ENCODE data around the gene SART3.

SART3 gene

GRCh38 chr12:108599541-108599940, 38.6 kb upstream of the SART3 start:
- no peaks in the 10 kb centered on the region for H3K36me3 ChIP-seq (ENCODE audit: control insufficient read depth, insufficient read depth, low read length)
- no peaks in the 10 kb centered on the region for H3K27me3 ChIP-seq (replicated peaks; ENCODE audit: control insufficient read depth, insufficient read depth, low read length)
- no peak for TF ChIP-seq CTCF (IDR thresholded peaks at IDR 0.05; ENCODE audit: insufficient read depth, low read length, poor library complexity, severe bottlenecking)
- no peak overlapping the region for H3K4me3 ChIP-seq (replicated peaks; ENCODE audit: low read depth, low read length)
- DNase-seq (ENCODE audit: extremely low read depth, insufficient read length) = no peak

- TF ChIP-seq CTCF (IDR thresholded peaks at IDR 0.05; ENCODE audit: insufficient read depth, low read length, poor library complexity, severe bottlenecking) = no peak
- DNase-seq (ENCODE audit: extremely low read depth, insufficient read length) = no peak
- Histone ChIP-seq H3K4me3 (replicated peaks; ENCODE audit: low read depth, low read length) (no peak overlapping the region), H3K36me3 (ENCODE audit: control insufficient read depth, insufficient read depth, low read length) (no peaks in the 10 kb centered on the region), H3K27me3 (replicated peaks; ENCODE audit: control insufficient read depth, insufficient read depth, low read length) (no peaks in the 10 kb centered on the region)
Observed at GRCh38 chr12:108598553-108599250, 37.7 kb upstream of the SART3 start.

- Histone ChIP-seq H3K27me3 (replicated peaks; ENCODE audit: control insufficient read depth, insufficient read depth, low read length) (no peaks in the 10 kb centered on the region), H3K4me3 (replicated peaks; ENCODE audit: low read depth, low read length) (no peak within 1 kb of the TSS), H3K36me3 (ENCODE audit: control insufficient read depth, insufficient read depth, low read length) (no peaks in the 10 kb centered on the region)
- no peak for TF ChIP-seq CTCF (IDR thresholded peaks at IDR 0.05; ENCODE audit: insufficient read depth, low read length, poor library complexity, severe bottlenecking)
- DNase-seq (ENCODE audit: extremely low read depth, insufficient read length) = no peak
Observed at GRCh38 chr12:108597559-108598471, 36.8 kb upstream of the SART3 start, which contains the start of gene TMEM119. Gene TMEM119, minus strand, starts transcription at chr12:108598084. Its CDS starts 5,701 bp downstream, at chr12:108592383.

GRCh38 chr12:108596854-108597558, 36.0 kb upstream of the SART3 start:
- H3K27me3 ChIP-seq (replicated peaks; ENCODE audit: control insufficient read depth, insufficient read depth, low read length) = no peaks in the 10 kb centered on the region
- no peak for DNase-seq (ENCODE audit: extremely low read depth, insufficient read length)
- TF ChIP-seq CTCF (IDR thresholded peaks at IDR 0.05; ENCODE audit: insufficient read depth, low read length, poor library complexity, severe bottlenecking) = no peak
- H3K36me3 ChIP-seq (ENCODE audit: control insufficient read depth, insufficient read depth, low read length) = no peaks in the 10 kb centered on the region
- no peak overlapping the region for H3K4me3 ChIP-seq (replicated peaks; ENCODE audit: low read depth, low read length)

GRCh38 chr12:108595711-108596647, 35.0 kb upstream of the SART3 start:
- DNase-seq (ENCODE audit: extremely low read depth, insufficient read length) = no peak
- H3K4me3 ChIP-seq (replicated peaks; ENCODE audit: low read depth, low read length) = no peak overlapping the region
- H3K27me3 ChIP-seq (replicated peaks; ENCODE audit: control insufficient read depth, insufficient read depth, low read length) = no peaks in the 10 kb centered on the region
- no peaks in the 10 kb centered on the region for H3K36me3 ChIP-seq (ENCODE audit: control insufficient read depth, insufficient read depth, low read length)
- TF ChIP-seq CTCF (IDR thresholded peaks at IDR 0.05; ENCODE audit: insufficient read depth, low read length, poor library complexity, severe bottlenecking) = no peak
